Stimulated activated CD4-positive, alpha-beta T cell treated with anti-CD3 and anti-CD28 coated beads, Interleukin-4, amount 100 ng/mL, for 1 hour (primary cell): Measurements from ENCODE around the gene CFAP300.
A peak's percentile ranks its signal among the peaks of the same experiment; 100 is the strongest.

Experiments
- DNase-seq: peaks from one replicate; pipeline ENCODE4 v3.0.0-alpha.2; 2020

CFAP300 gene

GRCh38 chr11:102047305-102047924, at the start of gene CFAP300:
TSS of gene CFAP300 (plus strand) at chr11:102047437. CDS start at chr11:102047471, 34 bp downstream.
- peak; percentile 55 for DNase-seq

- DNase-seq = no peak
These were observed 45.4 kb upstream of the CFAP300 start for GRCh38 chr11:102001657-102002338.

DNA sequence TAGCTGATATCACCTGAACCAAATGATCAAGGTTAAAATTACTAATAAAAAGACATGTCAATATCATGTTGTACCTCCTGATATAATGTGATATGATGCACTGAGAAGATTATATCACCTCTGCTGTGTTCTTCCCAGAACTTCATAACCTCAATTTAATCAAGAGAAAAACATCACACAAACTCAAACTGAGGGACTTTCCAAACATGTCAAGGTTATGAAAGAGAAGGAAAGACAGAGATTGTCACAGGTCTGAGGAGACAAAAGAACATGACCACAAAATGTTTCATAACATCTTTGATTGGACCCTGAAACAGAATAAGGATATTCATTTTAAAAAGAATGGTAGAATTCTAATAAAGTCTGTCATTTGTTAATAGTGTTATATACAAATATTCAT, 43.0 kb upstream of the CFAP300 start:
- no peak for DNase-seq

GRCh38 chr11:102005306-102005705, 41.9 kb upstream of the CFAP300 start:
- no peak for DNase-seq

DNA sequence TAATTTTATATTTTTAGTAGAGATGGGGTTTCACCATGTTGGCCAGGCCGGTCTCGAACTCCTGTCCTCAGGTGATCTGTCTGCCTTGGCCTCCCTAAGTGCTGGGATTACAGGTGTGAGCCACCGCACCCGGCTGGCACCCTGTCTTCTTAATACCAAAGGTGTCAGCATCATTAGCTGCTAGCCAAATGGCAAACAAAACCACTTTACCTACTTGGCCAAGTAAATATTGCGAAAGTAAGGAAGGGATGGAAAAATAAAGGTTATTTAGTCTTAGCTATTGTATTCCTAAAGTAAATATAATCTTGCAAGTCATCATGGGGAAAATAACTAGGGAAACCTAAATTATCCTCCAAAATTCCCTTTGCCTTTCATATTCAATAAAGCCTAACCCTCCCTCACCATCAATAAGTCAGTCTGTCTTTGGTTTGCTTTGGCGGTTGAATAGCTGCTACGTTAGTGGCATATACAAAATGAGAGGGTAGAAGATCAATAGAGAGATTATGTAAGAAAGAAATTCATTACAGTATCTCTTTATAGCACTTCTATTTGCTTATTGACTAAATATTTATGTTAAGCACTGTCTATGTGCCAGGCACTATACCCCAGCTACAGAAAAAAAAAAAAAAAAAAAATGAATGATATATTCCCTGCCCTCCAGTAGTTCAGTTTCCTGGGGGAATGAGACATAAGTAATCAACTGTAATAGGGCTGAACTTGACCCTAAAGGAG, 40.2 kb upstream of the CFAP300 start:
- DNase-seq = no peak

DNA sequence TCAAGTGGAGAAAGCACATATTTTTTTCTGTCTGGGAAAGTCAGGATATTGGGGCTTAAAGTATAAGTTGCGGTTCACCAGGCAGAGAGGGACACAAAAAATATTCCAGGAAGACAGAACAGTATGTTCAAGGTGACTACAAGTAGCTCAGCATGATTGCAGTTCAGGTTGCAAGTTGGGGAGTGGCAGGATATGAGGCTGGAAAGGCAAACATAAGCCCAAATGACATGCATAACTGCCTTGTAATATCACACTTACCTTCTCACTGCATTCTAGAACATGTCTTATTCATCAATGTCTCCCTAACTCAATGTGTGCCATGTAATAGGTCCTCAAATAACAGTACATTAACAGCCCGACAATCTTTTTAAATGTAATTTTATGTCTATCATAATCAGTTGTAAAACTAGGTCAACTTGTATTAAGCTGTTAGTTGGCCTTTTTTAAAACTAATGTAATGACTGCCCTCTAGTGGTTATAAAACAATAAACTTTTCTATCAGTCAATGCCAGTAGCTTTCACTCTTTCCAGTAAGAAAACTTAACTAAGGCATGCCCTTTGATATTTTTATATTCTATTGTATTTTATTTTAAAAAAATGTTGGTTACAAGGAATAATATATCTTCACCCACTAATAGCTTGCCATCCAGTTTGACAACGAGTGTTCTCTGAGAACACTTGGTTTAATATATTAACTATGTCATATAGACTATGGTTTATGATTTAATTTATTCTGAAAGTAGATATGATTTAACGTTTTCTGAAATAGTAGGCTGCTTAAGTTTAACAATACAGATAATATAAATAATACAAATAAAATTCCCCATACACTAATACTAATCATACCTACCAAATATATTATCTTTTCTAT, 39.4 kb upstream of the CFAP300 start:
- DNase-seq = no peak

- DNase-seq = no peak
These were observed 36.3 kb upstream of the CFAP300 start for GRCh38 chr11:102010776-102011494.

DNA sequence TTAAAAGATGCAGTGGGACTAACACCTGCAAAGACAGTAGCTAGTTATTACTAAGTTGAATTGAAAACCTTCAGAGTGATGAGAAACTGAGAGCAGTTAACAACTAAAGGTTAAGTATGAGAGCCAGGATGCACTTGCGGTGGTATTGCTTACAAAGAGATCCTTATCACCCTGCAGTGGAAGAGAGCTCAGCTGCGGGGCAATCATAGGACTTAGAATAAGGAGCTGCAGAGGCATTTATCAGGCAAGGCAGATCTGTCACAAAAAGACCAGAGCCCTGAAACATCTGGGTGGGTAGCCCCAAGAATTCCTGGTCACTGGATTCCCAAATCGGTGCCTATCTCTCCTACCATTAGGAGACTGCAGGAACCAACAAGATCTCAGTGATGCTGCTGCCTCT, 34.3 kb upstream of the CFAP300 start:
- DNase-seq = no peak

- DNase-seq = no peak
These were observed 32.5 kb upstream of the CFAP300 start for GRCh38 chr11:102014756-102015155.

- no peak for DNase-seq
These were observed 30.2 kb upstream of the CFAP300 start for GRCh38 chr11:102017026-102017425.

DNA sequence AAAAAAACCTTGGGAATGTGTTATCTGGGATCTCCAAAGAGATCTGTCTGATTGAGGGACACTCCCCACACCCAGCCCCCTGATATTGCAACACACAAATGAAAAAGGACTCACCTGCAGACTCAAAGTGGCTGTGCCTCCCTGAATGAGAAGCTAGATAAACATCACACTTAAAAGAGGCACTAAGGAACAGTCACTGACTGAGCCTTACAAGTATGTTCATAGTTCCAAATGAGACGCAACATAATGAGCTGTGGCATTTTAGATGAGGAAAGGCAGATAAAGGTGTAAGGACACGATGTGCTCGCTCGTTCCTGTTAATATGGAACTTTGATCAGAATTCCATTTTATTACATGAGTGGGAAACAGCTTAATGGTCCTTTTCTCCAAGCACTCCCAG, 21.0 kb upstream of the CFAP300 start:
- DNase-seq = no peak

DNA sequence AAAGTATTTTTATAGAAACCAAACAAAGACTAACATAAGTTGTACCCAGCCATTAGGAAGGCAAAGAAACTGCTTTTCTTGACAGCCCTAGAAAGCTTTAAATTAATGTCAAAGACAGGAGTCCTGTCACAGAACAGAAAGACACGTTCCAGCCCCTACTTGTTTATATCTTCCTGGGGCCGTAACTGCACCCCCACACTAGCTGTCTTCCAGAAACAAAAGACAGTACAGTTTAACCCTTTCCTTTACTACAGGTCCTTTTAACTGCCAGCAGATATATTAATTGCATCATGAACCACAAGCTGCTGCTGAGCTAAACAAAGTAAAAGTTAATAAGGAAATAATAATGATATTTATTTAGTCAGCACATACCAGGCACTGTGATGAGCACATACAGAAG, 20.3 kb upstream of the CFAP300 start:
- no peak for DNase-seq

DNA sequence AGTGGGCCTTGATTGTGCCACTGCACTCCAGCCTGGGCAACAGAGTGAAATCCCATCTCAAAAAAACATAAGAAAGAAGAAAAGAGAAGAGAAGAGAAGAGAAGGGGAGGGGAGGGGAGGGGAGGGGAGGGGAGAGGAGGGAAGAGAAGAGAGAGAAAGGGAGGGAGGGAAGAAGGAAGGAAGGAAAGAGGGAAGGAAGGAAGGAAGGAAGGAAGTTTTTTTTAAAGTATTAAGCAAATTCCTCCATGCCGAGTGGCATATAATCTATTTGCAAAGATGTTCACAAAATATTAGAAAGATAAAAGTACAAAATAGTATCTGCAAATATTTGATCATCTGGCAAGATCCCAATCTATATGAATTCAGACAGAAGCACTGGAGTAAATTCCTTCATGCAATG, 10.5 kb upstream of the CFAP300 start:
- no peak for DNase-seq

- DNase-seq = no peak
These were observed 396 bp upstream of the CFAP300 start for GRCh38 chr11:102046841-102047240.

GRCh38 chr11:102050927-102051575, 3.8 kb downstream of the CFAP300 start:
- DNase-seq = no peak

DNA sequence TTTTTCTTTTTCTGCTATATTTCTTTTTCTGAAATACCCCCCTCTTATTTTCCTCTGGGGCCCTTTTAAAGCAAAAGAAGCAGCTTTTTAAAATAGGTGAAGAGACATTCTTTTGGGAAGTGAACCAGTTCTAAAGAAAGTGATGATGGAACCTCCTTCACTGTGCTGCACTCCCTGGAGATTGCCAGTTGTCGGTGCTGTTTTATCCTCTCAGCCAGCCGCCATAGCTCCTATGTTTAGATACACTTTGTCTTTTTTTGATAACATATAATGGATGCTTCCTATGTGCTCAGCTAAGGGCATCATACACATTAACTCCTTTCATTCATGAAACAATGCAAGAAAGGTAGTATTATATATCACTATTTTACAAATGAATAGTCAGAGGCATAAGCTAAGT, 14.0 kb downstream of the CFAP300 start:
- no peak for DNase-seq

DNA sequence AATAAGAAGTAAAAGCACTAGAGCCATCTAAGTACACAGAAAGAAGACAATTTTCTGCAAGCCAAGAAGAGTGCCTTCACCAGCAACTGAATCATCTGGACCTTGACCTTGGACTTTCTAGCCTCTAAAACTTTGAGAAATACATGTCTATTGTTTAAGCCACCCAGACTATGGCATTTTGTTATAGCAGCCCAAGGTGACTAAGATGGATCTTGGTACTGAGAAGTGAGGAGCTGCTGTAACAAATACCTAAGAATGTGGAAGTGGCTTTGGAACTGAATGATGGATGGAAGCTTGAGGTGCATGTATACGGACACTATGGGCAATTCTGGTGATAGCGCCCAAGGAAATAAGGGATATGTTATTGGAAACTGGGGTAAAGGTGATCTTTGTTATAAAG, 14.9 kb downstream of the CFAP300 start:
- DNase-seq = no peak

DNA sequence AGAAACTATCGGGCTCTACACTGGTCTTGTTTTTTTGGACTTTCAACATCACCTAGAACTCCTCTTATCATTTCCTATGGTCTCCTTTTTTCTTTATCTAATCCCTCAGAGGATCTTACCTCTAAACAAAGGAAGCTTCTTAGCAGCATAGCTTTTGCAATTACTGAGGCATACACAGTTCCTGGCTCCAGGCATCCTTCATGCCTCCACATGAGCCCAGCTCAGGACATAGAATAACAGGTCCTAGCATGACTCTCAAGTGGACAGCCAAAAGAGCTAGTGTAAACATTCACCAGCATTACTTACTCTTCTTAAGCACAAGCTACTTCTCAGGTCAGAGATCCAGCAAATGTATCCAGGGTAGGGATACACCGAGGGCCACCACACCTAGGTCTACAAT, 17.1 kb downstream of the CFAP300 start:
- DNase-seq = no peak

DNA sequence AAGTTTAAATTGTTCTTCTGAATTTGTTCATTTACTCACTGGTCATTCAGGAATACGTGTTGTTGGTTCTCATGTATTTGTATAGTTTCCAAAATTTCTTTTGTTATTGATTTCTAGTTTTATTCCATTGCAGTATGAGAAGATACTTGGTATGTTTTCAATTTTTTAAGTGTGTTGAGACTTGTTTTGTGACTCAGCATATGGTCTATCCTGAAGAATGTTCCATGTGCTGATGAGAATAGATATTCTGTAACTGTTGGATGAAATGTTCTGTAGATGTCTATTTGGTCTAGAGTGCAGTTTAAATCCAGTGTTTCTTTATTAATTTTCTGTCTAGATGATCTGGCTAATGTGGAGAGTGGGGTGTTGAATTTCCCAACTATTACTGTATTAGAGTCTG, 23.5 kb downstream of the CFAP300 start:
- no peak for DNase-seq

GRCh38 chr11:102071497-102072472, 24.5 kb downstream of the CFAP300 start:
- no peak for DNase-seq

GRCh38 chr11:102073253-102073652, 26.0 kb downstream of the CFAP300 start:
- DNase-seq = no peak
